ENCODE results near the gene TRAK2. TPM values are rescaled to one million over a fixed set of nuclear protein-coding genes. Genes with fewer than 3 reads are reported as not detected.

Gene TRAK2
- total and polyA plus RNA-seq, 2 experiments from 2014 or later, result 6.7 to 17.0 TPM

DNA sequence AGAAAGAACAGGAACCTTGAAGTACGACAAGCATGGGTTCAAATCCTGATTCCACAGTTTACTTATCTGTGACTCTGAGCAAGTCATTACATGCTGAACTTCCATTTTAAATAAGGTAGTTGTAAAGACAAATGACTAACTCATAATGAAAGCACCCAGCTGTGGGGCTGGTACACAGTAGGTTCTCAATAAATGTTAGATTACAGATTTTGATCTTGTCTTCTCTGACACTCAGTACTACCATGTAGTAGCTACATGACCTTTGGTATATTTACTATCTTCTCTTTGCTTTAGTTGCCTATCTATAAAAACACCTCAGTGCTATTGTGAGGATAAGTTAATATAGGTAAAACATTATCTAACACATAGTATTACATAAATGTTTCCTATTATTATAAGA, 3.2 kb downstream of the TRAK2 start:
- no peak overlapping the region for H3K27ac Mint-ChIP-seq
- TF ChIP-seq CREB1 (CRISPR knock-in tag; IDR thresholded peaks at IDR 0.05; ENCODE audit: low read depth), result no peak
- no peak for TF ChIP-seq EZH2 (IDR thresholded peaks at IDR 0.05; ENCODE audit: low read depth, unreplicated experiment)
- no peak for TF ChIP-seq STAT1 (IDR thresholded peaks at IDR 0.05; ENCODE audit: unreplicated experiment)
- no peak for TF ChIP-seq ZNF114 (CRISPR knock-in tag; IDR thresholded peaks at IDR 0.05)
- TF ChIP-seq, protein P1, sequence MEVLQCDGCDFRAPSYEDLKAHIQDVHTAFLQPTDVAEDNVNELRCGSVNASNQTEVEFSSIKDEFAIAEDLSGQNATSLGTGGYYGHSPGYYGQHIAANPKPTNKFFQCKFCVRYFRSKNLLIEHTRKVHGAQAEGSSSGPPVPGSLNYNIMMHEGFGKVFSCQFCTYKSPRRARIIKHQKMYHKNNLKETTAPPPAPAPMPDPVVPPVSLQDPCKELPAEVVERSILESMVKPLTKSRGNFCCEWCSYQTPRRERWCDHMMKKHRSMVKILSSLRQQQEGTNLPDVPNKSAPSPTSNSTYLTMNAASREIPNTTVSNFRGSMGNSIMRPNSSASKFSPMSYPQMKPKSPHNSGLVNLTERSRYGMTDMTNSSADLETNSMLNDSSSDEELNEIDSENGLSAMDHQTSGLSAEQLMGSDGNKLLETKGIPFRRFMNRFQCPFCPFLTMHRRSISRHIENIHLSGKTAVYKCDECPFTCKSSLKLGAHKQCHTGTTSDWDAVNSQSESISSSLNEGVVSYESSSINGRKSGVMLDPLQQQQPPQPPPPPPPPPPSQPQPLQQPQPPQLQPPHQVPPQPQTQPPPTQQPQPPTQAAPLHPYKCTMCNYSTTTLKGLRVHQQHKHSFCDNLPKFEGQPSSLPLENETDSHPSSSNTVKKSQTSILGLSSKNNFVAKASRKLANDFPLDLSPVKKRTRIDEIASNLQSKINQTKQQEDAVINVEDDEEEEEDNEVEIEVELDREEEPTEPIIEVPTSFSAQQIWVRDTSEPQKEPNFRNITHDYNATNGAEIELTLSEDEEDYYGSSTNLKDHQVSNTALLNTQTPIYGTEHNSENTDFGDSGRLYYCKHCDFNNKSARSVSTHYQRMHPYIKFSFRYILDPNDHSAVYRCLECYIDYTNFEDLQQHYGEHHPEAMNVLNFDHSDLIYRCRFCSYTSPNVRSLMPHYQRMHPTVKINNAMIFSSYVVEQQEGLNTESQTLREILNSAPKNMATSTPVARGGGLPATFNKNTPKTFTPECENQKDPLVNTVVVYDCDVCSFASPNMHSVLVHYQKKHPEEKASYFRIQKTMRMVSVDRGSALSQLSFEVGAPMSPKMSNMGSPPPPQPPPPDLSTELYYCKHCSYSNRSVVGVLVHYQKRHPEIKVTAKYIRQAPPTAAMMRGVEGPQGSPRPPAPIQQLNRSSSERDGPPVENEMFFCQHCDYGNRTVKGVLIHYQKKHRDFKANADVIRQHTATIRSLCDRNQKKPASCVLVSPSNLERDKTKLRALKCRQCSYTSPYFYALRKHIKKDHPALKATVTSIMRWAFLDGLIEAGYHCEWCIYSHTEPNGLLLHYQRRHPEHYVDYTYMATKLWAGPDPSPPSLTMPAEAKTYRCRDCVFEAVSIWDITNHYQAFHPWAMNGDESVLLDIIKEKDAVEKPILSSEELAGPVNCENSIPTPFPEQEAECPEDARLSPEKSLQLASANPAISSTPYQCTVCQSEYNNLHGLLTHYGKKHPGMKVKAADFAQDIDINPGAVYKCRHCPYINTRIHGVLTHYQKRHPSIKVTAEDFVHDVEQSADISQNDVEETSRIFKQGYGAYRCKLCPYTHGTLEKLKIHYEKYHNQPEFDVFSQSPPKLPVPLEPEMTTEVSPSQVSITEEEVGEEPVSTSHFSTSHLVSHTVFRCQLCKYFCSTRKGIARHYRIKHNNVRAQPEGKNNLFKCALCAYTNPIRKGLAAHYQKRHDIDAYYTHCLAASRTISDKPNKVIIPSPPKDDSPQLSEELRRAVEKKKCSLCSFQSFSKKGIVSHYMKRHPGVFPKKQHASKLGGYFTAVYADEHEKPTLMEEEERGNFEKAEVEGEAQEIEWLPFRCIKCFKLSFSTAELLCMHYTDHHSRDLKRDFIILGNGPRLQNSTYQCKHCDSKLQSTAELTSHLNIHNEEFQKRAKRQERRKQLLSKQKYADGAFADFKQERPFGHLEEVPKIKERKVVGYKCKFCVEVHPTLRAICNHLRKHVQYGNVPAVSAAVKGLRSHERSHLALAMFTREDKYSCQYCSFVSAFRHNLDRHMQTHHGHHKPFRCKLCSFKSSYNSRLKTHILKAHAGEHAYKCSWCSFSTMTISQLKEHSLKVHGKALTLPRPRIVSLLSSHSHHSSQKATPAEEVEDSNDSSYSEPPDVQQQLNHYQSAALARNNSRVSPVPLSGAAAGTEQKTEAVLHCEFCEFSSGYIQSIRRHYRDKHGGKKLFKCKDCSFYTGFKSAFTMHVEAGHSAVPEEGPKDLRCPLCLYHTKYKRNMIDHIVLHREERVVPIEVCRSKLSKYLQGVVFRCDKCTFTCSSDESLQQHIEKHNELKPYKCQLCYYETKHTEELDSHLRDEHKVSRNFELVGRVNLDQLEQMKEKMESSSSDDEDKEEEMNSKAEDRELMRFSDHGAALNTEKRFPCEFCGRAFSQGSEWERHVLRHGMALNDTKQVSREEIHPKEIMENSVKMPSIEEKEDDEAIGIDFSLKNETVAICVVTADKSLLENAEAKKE (CRISPR knock-in tag; IDR thresholded peaks at IDR 0.05), result no peak
- TF ChIP-seq, protein P2, sequence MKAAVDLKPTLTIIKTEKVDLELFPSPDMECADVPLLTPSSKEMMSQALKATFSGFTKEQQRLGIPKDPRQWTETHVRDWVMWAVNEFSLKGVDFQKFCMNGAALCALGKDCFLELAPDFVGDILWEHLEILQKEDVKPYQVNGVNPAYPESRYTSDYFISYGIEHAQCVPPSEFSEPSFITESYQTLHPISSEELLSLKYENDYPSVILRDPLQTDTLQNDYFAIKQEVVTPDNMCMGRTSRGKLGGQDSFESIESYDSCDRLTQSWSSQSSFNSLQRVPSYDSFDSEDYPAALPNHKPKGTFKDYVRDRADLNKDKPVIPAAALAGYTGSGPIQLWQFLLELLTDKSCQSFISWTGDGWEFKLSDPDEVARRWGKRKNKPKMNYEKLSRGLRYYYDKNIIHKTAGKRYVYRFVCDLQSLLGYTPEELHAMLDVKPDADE (IDR thresholded peaks at IDR 0.05), result no peak
- TF ChIP-seq REST (IDR thresholded peaks at IDR 0.05; ENCODE audit: unreplicated experiment), result no peak
- TF ChIP-seq, protein P3, sequence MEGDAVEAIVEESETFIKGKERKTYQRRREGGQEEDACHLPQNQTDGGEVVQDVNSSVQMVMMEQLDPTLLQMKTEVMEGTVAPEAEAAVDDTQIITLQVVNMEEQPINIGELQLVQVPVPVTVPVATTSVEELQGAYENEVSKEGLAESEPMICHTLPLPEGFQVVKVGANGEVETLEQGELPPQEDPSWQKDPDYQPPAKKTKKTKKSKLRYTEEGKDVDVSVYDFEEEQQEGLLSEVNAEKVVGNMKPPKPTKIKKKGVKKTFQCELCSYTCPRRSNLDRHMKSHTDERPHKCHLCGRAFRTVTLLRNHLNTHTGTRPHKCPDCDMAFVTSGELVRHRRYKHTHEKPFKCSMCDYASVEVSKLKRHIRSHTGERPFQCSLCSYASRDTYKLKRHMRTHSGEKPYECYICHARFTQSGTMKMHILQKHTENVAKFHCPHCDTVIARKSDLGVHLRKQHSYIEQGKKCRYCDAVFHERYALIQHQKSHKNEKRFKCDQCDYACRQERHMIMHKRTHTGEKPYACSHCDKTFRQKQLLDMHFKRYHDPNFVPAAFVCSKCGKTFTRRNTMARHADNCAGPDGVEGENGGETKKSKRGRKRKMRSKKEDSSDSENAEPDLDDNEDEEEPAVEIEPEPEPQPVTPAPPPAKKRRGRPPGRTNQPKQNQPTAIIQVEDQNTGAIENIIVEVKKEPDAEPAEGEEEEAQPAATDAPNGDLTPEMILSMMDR (conservative IDR thresholded peaks at IDR 0.05; ENCODE audit: low read depth in 2 of 2), result no peak

More for the DNA sequence above, 3.2 kb downstream of the TRAK2 start:
- peaks cover 5% of the 10 kb centered on the region; the same call in 1 of the 2 replicates for H3K4me1 ChIP-seq (ENCODE audit: insufficient read depth)
- Mint-ChIP-seq H3K9me3 (no peaks in the 10 kb centered on the region), H3K4me3 (no peak overlapping the region), H3K27me3 (ENCODE audit: insufficient read depth, low read depth, poor library complexity) (no peaks in the 10 kb centered on the region), H3K36me3 (ENCODE audit: low read depth) (peaks cover 3% of the 10 kb centered on the region; the same call in 1 of the 3 replicates), H3K4me1 (peaks cover 10% of the 10 kb centered on the region)
- no peak overlapping the region for H2AFZ ChIP-seq
- no peaks in the 10 kb centered on the region; the same call in 1 of the 2 replicates for H3F3A ChIP-seq (replicated peaks; ENCODE audit: low read depth)
- H3K27ac ChIP-seq (ENCODE audit: low read depth), result no peak overlapping the region
- H3K4me3 ChIP-seq, result no peak overlapping the region
- H3K36me3 ChIP-seq (ENCODE audit: insufficient read depth), result no peaks in the 10 kb centered on the region
- no peaks in the 10 kb centered on the region for H4K20me1 ChIP-seq (replicated peaks; ENCODE audit: insufficient read depth)
- DNase-seq (ENCODE audit: low spot score), result no peak
- H3K27me3 ChIP-seq (ENCODE audit: insufficient read depth), result no peaks in the 10 kb centered on the region
- H3K79me2 ChIP-seq (replicated peaks; ENCODE audit: insufficient read depth), result peaks cover 17% of the 10 kb centered on the region
- no peaks in the 10 kb centered on the region for H3K9me2 ChIP-seq (ENCODE audit: insufficient read depth)
- ATAC-seq, result no peak
- no peak overlapping the region for H3K4me2 ChIP-seq

Data from GM23338 (cell line).